GM23338 (cell line): ENCODE measurements around the gene VAMP8. TPM values are rescaled to one million over a fixed set of nuclear protein-coding genes. Genes with fewer than 3 reads are reported as not detected.
"Not testable (repeated sequence)": the region's sequence is repeated elsewhere in the genome, so short reads cannot be mapped to it uniquely, and the experiment has no call there.

ENCODE experiments used
- ATAC-seq: fragments of 200-7000 bp; cut with Tn5 transposase; 3 replicates; pipeline ENCODE4 v1.9.1; 2020
- DNase-seq: peaks from one replicate; pipeline ENCODE4 v3.0.0-alpha.2; 2015; ENCODE audit warnings: low spot score
- H2AFZ ChIP-seq: fragments of 200-600 bp; sonication (generic); 2 replicates; pipeline ENCODE4 v1.8.0; 2016; ENCODE audit warnings: antibody characterized with exemption, mild to moderate bottlenecking, moderate library complexity
- H3F3A ChIP-seq: fragments of 200-600 bp; sonication (generic); replicated peaks from 2 replicates; pipeline ENCODE4 v1.8.0; 2017; ENCODE audit warnings: antibody characterized with exemption, mixed run types, low read depth
- H3K27ac ChIP-seq: fragments of 200-600 bp; sonication (generic); 2 replicates; pipeline ENCODE4 v1.6.1; 2016; ENCODE audit warnings: low read depth
- H3K27me3 ChIP-seq: fragments of 200-600 bp; sonication (generic); 2 replicates; pipeline ENCODE4 v1.8.0; 2016; ENCODE audit warnings: mild to moderate bottlenecking, mixed run types, moderate library complexity; ENCODE audit not compliant: insufficient read depth
- H3K36me3 ChIP-seq: fragments of 200-600 bp; sonication (generic); 2 replicates; pipeline ENCODE4 v1.8.0; 2016; ENCODE audit warnings: mild to moderate bottlenecking; ENCODE audit not compliant: insufficient read depth
- H3K4me1 ChIP-seq: fragments of 200-600 bp; sonication (generic); 2 replicates; pipeline ENCODE4 v1.8.0; 2016; ENCODE audit warnings: mild to moderate bottlenecking, moderate library complexity; ENCODE audit not compliant: insufficient read depth
- H3K4me2 ChIP-seq: fragments of 200-600 bp; sonication (generic); 2 replicates; pipeline ENCODE4 v1.7.1; 2017; ENCODE audit warnings: mixed run types
- H3K4me3 ChIP-seq: fragments of 200-600 bp; sonication (generic); 2 replicates; pipeline ENCODE4 v1.6.1; 2016; ENCODE audit warnings: mixed run types
- H3K79me2 ChIP-seq: fragments of 200-600 bp; sonication (generic); replicated peaks from 2 replicates; pipeline ENCODE4 v1.8.0; 2017; ENCODE audit warnings: mild to moderate bottlenecking; ENCODE audit not compliant: insufficient read depth
- H3K9me2 ChIP-seq: fragments of 200-600 bp; sonication (generic); 2 replicates; pipeline ENCODE4 v1.8.0; 2017; ENCODE audit not compliant: insufficient read depth
- H4K20me1 ChIP-seq: fragments of 200-600 bp; sonication (generic); replicated peaks from 2 replicates; pipeline ENCODE4 v1.8.0; 2017; ENCODE audit warnings: mild to moderate bottlenecking; ENCODE audit not compliant: insufficient read depth
- H3K27ac Mint-ChIP-seq: 2 replicates; pipeline ENCODE4 v1.8.0; 2020; ENCODE audit warnings: inconsistent platforms, mild to moderate bottlenecking, moderate library complexity, mixed read lengths
- H3K27me3 Mint-ChIP-seq: 3 replicates; pipeline ENCODE4 v1.8.0; 2022; ENCODE audit warnings: low read depth, mild to moderate bottlenecking, moderate library complexity, mixed read lengths, inconsistent platforms; ENCODE audit not compliant: insufficient read depth, poor library complexity
- H3K36me3 Mint-ChIP-seq: 3 replicates; pipeline ENCODE4 v1.8.0; 2021; ENCODE audit warnings: low read depth, mild to moderate bottlenecking, inconsistent platforms, moderate library complexity, mixed read lengths
- H3K4me1 Mint-ChIP-seq: 3 replicates; pipeline ENCODE4 v1.8.0; 2020; ENCODE audit warnings: mild to moderate bottlenecking, inconsistent platforms, mixed read lengths
- H3K4me3 Mint-ChIP-seq: 3 replicates; pipeline ENCODE4 v1.8.0; 2021; ENCODE audit warnings: moderate library complexity, mild to moderate bottlenecking, inconsistent platforms, mixed read lengths
- H3K9me3 Mint-ChIP-seq: 3 replicates; pipeline ENCODE4 v1.8.0; 2020; ENCODE audit warnings: moderate library complexity, mild to moderate bottlenecking, inconsistent platforms, mixed read lengths
- CREB1 ChIP-seq: fragments of 250-450 bp; sonication (Bioruptor Pico); IDR thresholded peaks from 2 replicates; pipeline ENCODE4 v1.5.0; 2020; ENCODE audit warnings: low read depth, mild to moderate bottlenecking, moderate library complexity
- EZH2 ChIP-seq: fragments of 200-600 bp; sonication (generic); IDR thresholded peaks from one replicate; pipeline ENCODE4 v1.8.0; 2017; ENCODE audit warnings: antibody characterized with exemption, mild to moderate bottlenecking, low read depth; ENCODE audit not compliant: unreplicated experiment
- JUNB ChIP-seq: IDR thresholded peaks from one replicate; pipeline ENCODE4 v1.6.1; 2016; ENCODE audit warnings: antibody characterized with exemption; ENCODE audit not compliant: unreplicated experiment
- REST ChIP-seq: IDR thresholded peaks from one replicate; pipeline ENCODE4 v1.6.1; 2018; ENCODE audit warnings: antibody characterized with exemption; ENCODE audit not compliant: unreplicated experiment
- polyA plus RNA-seq: library from polyadenylated mRNA; unstranded; fragments of >200 nt; fragmentation: Nextera tagmentation; extraction: Ambion mirVana; gene quantifications from 2 replicates; pipeline ENCODE4 v1.2.1, GENCODE V29; 2016
- total RNA-seq: library from RNA; depleted of rRNA; stranded (reverse); fragments of >200 nt; shearing (Covaris generic); gene quantifications from 2 replicates; pipeline ENCODE4 v1.2.3, GENCODE V29; 2014
- TF ChIP-seq, protein P1 (sequence below), 2 experiments: fragments of 200-600 bp in 1 of 2; sonication (generic) in 1 of 2; conservative IDR thresholded peaks; 2 replicates each; pipeline versions ENCODE4 v1.5.1 to v1.6.1; 2016 to 2017; ENCODE audit warnings: antibody characterized with exemption in 2 of 2, low read depth in 2 of 2, mild to moderate bottlenecking in 2 of 2, moderate library complexity in 1 of 2

VAMP8 gene
- total and polyA plus RNA-seq, 2 experiments from 2014 or later: 16.3 to 71.7 TPM

- Histone ChIP-seq H3F3A (no peaks in the 10 kb centered on the region; the same call in 1 of the 2 replicates), H2AFZ (no peak overlapping the region), H3K4me2 (no peak overlapping the region), H3K79me2 (peaks cover 31% of the 10 kb centered on the region), H3K4me3 (no peak overlapping the region), H3K36me3 (peaks cover 19% of the 10 kb centered on the region), H4K20me1 (peaks cover 9% of the 10 kb centered on the region; the same call in 1 of the 2 replicates), H3K9me2 (no peaks in the 10 kb centered on the region), H3K27ac (no peak overlapping the region), H3K27me3 (no peaks in the 10 kb centered on the region), H3K4me1 (peaks cover 8% of the 10 kb centered on the region; the same call in 1 of the 2 replicates)
- ATAC-seq: no peak
- Mint-ChIP-seq H3K27ac (no peak overlapping the region), H3K4me1 (peaks cover 7% of the 10 kb centered on the region; the same call in 2 of the 3 replicates), H3K36me3 (peaks cover 37% of the 10 kb centered on the region), H3K9me3 (no peaks in the 10 kb centered on the region; the same call in 2 of the 3 replicates), H3K27me3 (peaks cover 1% of the 10 kb centered on the region), H3K4me3 (no peak overlapping the region)
- no peak for DNase-seq
- TF ChIP-seq JUNB (no peak), EZH2 (no peak), CREB1 (CRISPR knock-in tag) (no peak)
- TF ChIP-seq, protein P1, sequence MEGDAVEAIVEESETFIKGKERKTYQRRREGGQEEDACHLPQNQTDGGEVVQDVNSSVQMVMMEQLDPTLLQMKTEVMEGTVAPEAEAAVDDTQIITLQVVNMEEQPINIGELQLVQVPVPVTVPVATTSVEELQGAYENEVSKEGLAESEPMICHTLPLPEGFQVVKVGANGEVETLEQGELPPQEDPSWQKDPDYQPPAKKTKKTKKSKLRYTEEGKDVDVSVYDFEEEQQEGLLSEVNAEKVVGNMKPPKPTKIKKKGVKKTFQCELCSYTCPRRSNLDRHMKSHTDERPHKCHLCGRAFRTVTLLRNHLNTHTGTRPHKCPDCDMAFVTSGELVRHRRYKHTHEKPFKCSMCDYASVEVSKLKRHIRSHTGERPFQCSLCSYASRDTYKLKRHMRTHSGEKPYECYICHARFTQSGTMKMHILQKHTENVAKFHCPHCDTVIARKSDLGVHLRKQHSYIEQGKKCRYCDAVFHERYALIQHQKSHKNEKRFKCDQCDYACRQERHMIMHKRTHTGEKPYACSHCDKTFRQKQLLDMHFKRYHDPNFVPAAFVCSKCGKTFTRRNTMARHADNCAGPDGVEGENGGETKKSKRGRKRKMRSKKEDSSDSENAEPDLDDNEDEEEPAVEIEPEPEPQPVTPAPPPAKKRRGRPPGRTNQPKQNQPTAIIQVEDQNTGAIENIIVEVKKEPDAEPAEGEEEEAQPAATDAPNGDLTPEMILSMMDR (conservative IDR thresholded peaks at IDR 0.05; ENCODE audit: low read depth in 2 of 2): no peak
Measured at GRCh38 chr2:85557130-85557529, 20.3 kb upstream of the VAMP8 start.

GRCh38 chr2:85558160-85558559, 19.2 kb upstream of the VAMP8 start:
- H3K27ac ChIP-seq: no peak overlapping the region
- H4K20me1 ChIP-seq: peaks cover 9% of the 10 kb centered on the region; the same call in 1 of the 2 replicates
- Mint-ChIP-seq H3K4me1 (peaks cover 7% of the 10 kb centered on the region; the same call in 2 of the 3 replicates), H3K36me3 (peaks cover 28% of the 10 kb centered on the region), H3K9me3 (no peaks in the 10 kb centered on the region; the same call in 2 of the 3 replicates), H3K27ac (no peak overlapping the region), H3K27me3 (peaks cover 1% of the 10 kb centered on the region), H3K4me3 (no peak overlapping the region)
- TF ChIP-seq REST: no peak
- TF ChIP-seq CREB1 (CRISPR knock-in tag): no peak
- H3K4me1 ChIP-seq: peaks cover 8% of the 10 kb centered on the region; the same call in 1 of the 2 replicates
- ATAC-seq (no peak), DNase-seq (no peak)
- H3F3A ChIP-seq: no peaks in the 10 kb centered on the region; the same call in none of the 2 replicates
- H3K9me2 ChIP-seq: no peaks in the 10 kb centered on the region
- H3K36me3 ChIP-seq: peaks cover 19% of the 10 kb centered on the region
- H3K79me2 ChIP-seq: peaks cover 31% of the 10 kb centered on the region
- H2AFZ ChIP-seq: no peak overlapping the region
- no peaks in the 10 kb centered on the region for H3K27me3 ChIP-seq
- no peak overlapping the region for H3K4me2 ChIP-seq
- no peak overlapping the region for H3K4me3 ChIP-seq

DNA sequence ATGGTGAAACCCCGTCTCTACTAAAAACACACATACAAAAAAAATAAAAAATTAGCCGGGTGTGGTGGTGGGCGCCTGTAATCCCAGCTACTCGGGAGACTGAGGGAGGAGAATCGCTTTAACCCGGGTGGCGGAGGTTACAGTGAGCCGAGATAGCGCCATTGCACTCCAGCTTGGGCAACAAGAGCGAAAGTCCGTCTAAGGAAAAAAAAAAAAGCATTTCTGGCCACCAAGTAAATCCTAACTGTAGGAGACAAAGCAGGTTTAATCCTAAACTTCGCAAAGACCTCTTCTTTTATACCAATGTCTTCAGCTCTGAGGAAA, 17.0 kb upstream of the VAMP8 start:
- not testable (repeated sequence) for H3K27me3 Mint-ChIP-seq, ATAC-seq, H3K9me3 Mint-ChIP-seq, H3K27ac Mint-ChIP-seq, H3K9me2 ChIP-seq, H3K4me1 ChIP-seq, H3K27me3 ChIP-seq, H3F3A ChIP-seq, DNase-seq, H4K20me1 ChIP-seq, H2AFZ ChIP-seq, H3K36me3 ChIP-seq, H3K4me1 Mint-ChIP-seq
- H3K4me3 ChIP-seq: peak overlapping the region; percentile 83
- H3K4me3 Mint-ChIP-seq: peak overlapping the region; percentile 96
- peak overlapping the region; percentile 88; the same call in 1 of the 2 replicates for H3K27ac ChIP-seq
- H3K36me3 Mint-ChIP-seq: peaks cover 13% of the 10 kb centered on the region
- H3K4me2 ChIP-seq: peak overlapping the region; percentile 93
- H3K79me2 ChIP-seq: peaks cover 31% of the 10 kb centered on the region
